ENCODE data around the gene ATP6V0C. TPM values are rescaled to one million over a fixed set of nuclear protein-coding genes. Genes with fewer than 3 reads are reported as not detected.

ATP6V0C gene
- 100 to 1,000 TPM in 1 of 3 donors, 10 to 100 TPM in 2; 70.9 to 116 (median 90.8) TPM for polyA plus RNA-seq

DNA sequence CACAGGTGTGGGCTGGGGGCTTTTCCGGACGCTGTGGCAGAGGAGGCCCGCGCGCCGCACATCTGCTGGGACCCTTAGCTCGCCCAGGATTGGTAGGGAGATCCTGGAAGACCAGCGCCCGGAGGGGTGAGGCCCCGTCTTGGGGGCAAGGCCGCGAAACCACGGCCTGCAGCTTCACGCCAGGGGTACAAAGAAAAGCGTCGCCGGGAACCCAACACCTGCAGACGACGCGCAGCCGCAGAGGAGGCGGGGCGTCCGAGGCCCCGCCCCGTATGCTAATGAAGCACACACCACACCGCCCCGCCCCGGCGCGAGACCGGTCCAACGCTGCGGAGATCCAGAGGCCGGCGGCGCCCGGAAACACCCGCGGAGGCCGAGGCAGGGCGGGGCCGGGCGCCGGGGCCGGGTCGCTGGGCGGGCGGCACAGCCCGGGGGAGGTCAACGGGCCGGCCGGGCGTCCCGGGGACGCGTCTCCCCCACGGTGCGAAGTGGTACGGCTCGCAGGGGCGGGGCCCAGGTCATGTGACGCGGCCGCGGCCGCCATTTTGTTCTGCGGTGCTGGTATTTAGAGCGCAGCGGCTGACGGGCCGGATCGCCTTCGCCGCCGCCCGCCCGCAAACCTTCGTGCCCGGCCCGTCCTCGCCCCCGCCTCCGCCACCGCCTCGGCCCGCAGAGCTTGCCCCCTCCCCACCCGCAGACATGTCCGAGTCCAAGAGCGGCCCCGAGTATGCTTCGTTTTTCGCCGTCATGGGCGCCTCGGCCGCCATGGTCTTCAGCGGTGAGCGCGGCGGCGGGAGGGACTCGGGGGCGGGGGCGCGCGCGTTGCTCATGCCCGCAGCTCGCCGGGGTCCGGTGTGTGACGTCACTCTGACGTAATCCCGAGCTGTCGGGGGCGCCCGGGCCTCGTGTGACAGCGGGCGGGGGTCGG is at the start of gene ATP6V0C:
Gene ATP6V0C (plus strand): TSS at position 548 of the 928 bp plus-strand sequence. CDS start 152 bp downstream, at position 700.
- Mint-ChIP-seq H3K4me1 (peaks cover 65% of the 10 kb centered on the region in 2 donors), H3K9me3 (no peaks in the 10 kb centered on the region), H3K27ac (peak within 1 kb of the TSS; percentile 87 to 97 (median 96)), H3K36me3 (peaks cover 0 to 6% (median 0%) of the 10 kb centered on the region in 3 donors), H3K4me3 (peak within 1 kb of the TSS; percentile 89 to 94 (median 93)), H3K27me3 (ENCODE audit: low read depth in 3 of 3) (peaks cover 26 to 42% (median 28%) of the 10 kb centered on the region in 3 donors)
- peak; percentile 93 to 97 (median 96) for DNase-seq

DNA sequence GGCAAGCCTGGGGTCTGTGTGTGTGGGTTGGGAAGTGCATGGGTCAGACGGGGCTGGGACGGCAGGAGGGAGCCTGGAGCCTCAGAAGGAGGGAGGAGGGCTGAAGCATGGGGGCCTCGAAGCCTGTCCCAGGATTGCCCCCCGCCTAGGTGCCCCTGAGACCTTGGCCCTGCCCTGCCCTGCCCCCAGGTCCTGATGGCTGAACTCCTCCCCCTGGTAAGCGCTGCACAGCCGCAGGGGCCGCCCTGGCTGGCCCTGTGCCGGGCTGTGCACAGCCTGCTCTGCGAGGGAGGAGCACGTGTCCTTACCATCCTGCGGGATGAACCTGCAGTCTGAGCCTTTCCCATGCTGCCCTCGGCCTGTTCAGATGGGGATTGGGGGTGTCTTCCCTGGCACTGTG is 49.4 kb upstream of the ATP6V0C start:
- no peaks in the 10 kb centered on the region for H3K9me3 Mint-ChIP-seq
- no peak overlapping the region for H3K27ac Mint-ChIP-seq
- no peak overlapping the region for H3K4me3 Mint-ChIP-seq
- no peak for DNase-seq
- no peaks in the 10 kb centered on the region for H3K36me3 Mint-ChIP-seq
- peaks cover 5 to 9% of the 10 kb centered on the region in 2 donors for H3K4me1 Mint-ChIP-seq
- peaks cover 0 to 13% (median 3%) of the 10 kb centered on the region in 3 donors for H3K27me3 Mint-ChIP-seq (ENCODE audit: low read depth in 3 of 3)

DNA sequence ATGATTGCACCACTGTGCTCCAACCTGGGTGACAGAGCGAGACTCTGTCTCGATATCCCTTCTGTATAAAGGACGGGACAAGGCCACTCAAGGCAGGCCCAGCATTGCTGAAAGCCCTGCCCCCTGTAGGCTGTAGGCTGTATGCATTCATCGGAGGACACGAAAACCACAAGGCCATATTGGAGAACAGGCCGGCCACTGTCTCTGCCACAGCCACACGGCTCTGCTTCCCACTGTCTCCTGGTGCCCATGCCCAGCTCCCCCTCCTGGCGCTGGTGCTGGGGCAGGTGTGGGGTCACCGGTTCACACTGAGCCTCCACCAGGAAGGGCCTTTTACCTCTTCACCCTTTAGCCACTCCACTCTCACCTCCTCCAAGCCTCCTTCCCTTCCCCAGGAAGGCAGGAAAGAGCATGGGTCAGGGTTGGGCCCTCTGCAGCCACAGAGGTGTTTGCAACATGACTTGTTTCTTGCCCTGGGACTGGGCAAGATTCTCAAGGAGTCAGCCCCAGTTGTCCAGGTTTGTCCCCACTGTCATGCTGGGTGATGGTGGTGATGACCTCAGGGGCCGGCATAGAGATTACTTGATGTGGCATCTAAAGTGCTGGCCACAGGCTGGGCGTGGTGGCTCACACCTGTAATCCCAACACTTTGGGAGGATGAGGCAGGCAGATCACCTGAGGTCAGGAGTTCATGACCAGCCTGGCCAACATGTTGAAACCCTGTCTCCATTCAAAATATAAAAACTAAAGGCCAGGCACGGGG is 47.9 kb upstream of the ATP6V0C start:
- no peak overlapping the region for H3K4me3 Mint-ChIP-seq
- H3K9me3 Mint-ChIP-seq, result no peaks in the 10 kb centered on the region
- H3K27me3 Mint-ChIP-seq (ENCODE audit: low read depth in 3 of 3), result peaks cover 8 to 19% (median 10%) of the 10 kb centered on the region in 3 donors
- no peak overlapping the region for H3K27ac Mint-ChIP-seq
- no peaks in the 10 kb centered on the region for H3K36me3 Mint-ChIP-seq
- no peak for DNase-seq
- peaks cover 0 to 5% of the 10 kb centered on the region in 2 donors for H3K4me1 Mint-ChIP-seq

DNA sequence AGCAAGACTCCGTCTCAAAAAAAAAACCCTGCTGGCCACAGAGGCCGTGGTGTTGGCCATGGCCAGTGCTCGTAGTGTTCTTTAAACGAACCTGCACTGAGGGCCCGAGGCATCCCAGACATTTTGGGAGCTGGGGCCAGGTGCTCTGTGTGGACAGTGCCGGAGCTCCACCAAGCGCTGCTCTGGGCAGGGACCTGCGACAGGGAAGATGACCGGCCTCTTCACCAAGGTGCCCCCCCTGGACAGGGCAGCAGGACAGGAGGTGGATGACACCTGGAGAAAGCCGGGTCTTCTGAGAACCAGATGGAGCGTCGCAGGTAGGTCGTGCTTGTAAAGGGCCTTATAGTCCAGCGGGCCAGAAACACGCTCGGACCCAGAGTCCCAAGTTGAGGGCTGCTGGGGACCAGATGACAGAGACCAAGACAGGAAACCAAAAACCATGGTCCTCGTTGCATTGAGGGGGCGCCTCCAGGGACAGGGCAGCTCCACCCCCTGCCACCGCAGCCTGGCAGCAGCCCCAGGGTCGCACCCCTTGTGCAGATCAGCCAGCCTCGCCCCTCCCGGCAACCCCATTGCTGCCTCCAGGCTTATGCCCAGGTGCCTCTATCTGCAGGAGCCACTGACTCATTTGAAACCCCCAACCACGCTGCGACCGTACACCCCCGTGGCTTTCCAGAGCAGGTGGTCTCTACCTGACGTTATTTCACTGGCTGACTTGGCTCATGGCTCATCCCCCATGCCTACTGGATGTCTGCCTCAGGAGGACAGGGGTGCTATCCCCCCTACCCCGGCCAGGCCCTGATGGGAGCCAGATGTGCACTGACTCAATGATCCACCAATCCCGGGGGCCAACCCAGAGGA is 46.9 kb upstream of the ATP6V0C start:
- H3K4me3 Mint-ChIP-seq, result peak overlapping the region in 3 of 5 donors; percentile 7 to 44 (median 42)
- H3K4me1 Mint-ChIP-seq, result peaks cover 0 to 5% of the 10 kb centered on the region in 2 donors
- no peaks in the 10 kb centered on the region for H3K9me3 Mint-ChIP-seq
- H3K27me3 Mint-ChIP-seq (ENCODE audit: low read depth in 3 of 3), result peaks cover 8 to 19% (median 10%) of the 10 kb centered on the region in 3 donors
- H3K27ac Mint-ChIP-seq, result no peak overlapping the region
- H3K36me3 Mint-ChIP-seq, result no peaks in the 10 kb centered on the region
- no peak for DNase-seq

DNA sequence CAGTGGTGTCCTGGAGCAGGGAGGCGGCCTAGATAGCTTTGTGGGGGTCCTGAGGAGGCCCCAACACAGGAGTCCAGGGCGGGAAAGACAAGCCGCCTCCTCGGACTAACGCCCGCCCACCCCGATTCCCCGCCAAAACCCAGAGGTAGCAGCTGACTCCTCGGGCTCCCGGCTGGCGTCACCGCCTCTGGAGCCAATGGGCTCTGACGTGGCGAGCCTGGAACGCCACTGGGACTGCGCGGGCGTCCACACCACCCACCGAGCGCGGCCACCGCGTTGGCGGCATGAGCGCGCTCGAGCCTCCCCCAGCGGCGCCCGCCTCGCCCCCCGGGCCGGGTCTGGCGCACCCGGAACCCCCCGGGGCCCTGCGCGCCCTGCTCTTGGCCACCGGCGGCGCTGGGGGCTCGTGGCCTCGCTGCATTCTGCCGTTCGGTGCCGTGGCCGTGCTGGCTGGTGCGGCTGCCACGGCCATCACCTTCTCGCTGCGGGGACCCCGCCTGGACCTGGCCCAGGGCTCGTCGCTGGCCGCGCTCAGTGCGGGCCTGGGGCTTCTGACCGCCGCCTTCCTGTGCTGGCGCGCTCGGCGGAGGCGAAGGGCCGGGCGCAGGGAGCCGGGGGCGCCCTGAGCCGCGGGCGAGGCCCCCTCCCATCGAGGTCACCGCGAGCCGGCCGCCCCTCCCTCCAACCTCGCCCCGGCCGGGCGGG is 46.1 kb upstream of the ATP6V0C start:
- no peak overlapping the region for H3K27ac Mint-ChIP-seq

DNA sequence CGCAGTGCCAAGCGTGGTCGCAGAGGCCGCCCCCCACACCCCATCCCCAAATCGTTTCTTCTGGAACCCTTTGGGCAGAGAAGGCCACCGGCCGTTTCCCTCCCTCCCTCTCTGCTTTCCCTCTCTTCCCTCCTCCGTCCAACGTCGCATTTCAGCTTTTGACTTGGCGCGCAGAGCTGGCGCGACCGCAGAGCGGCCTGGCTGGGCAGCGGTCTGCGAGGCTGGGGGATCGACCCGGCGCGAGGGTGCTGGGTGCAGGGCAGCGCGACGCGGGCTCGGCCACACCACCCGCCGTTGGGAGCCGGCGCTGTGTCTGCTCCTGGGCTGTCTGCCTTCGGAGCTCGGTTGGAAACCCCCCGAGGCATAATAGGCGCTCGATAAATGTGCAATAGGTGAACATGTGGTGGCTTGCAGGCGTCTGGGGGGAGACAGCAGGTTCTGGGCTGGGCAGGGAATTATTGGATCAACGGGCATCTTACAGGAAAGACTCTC is 45.5 kb upstream of the ATP6V0C start:
- Mint-ChIP-seq H3K9me3 (no peaks in the 10 kb centered on the region), H3K4me1 (peaks cover 0 to 7% of the 10 kb centered on the region in 2 donors), H3K36me3 (no peaks in the 10 kb centered on the region), H3K27ac (no peak overlapping the region), H3K27me3 (ENCODE audit: low read depth in 3 of 3) (peaks cover 8 to 19% (median 10%) of the 10 kb centered on the region in 3 donors), H3K4me3 (peak overlapping the region in 1 of 5 donors; percentile 48)
- DNase-seq, result no peak

More for the DNA sequence above, 46.1 kb upstream of the ATP6V0C start:
- H3K4me3 Mint-ChIP-seq, result peak overlapping the region in 2 of 5 donors; percentile 7 to 42
- no peaks in the 10 kb centered on the region for H3K9me3 Mint-ChIP-seq
- DNase-seq, result no peak
- peaks cover 8 to 19% (median 10%) of the 10 kb centered on the region in 3 donors for H3K27me3 Mint-ChIP-seq (ENCODE audit: low read depth in 3 of 3)
- no peaks in the 10 kb centered on the region for H3K36me3 Mint-ChIP-seq
- peaks cover 0 to 5% of the 10 kb centered on the region in 2 donors for H3K4me1 Mint-ChIP-seq

DNA sequence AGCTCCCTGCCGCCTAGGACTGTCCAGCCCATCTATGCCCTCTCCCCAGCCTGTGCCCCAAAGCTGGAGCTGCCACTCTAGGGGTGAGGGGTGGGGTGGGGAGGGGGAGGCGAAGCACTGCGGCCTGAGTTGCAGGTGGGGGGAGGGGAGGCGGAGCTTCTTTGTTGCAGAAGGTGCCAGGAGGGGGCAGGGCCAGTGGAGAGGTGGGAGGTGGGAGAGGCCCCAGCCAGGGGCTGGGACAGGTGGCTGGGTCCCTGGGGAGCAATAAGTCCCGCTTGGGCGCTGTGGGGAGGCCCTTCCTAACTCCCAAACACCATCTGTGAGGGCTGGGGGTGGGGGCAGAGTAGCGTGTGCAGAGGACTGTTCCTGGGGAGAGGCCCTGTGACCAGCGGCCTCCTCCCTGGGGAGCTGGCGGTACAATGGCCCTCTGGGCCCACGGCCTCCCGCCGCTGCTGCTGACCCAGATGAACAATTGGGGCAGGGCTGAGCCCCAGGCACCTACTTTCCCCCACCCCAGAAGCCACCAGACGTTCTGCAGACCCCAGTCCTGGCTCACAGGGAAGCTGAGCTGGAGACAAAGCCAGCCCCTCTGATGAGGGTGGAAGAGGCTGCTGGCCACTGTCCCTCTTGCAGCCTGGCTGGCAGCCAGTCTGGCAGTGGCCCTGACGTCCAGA is 44.9 kb upstream of the ATP6V0C start:
- no peak for DNase-seq
- Mint-ChIP-seq H3K27me3 (ENCODE audit: low read depth in 3 of 3) (peaks cover 8 to 21% (median 12%) of the 10 kb centered on the region in 3 donors), H3K27ac (no peak overlapping the region), H3K36me3 (no peaks in the 10 kb centered on the region), H3K4me1 (peaks cover 0 to 7% of the 10 kb centered on the region in 2 donors), H3K4me3 (no peak overlapping the region), H3K9me3 (no peaks in the 10 kb centered on the region)

DNA sequence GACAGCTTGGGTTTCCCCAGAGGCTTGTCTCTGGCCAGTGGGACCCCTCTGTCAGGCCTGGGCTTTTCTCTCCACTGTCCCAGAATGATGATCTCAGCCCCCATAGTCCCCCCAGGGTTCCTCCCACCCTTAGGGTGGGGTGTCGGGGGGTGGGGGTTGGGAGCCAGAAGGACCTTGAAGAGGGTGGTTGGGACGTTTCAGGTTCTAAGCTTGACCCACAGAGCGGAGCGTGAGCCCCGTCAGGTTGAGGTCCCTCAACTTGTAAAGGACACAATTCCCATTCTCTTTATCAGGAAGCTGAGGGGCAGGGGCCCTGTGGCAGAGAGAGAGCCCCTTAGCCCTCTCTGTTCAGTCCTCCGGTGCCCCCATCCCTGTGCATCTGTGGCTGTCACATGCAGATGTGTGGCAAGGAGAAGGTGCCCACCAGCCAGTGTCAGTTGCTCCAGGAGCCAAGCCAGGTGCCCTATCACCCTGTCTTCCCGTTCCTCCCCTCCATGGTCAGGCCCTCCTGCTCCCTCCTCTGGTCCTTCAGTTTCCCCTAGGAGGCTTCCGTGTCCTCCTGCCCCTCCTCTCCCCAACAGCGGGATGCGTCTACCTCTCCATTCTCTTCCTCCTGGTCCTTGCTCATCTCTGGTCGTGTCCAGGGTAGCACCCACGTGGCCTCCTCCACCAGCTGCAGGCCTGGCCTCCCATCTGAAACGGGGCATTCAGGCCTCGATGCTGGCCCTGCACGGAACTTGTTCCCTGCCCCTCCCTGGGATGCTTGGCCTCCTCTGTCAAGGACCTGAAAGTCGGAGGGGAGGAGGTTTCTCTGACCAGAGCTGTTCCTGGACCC is 44.1 kb upstream of the ATP6V0C start:
- Mint-ChIP-seq H3K9me3 (no peaks in the 10 kb centered on the region), H3K4me3 (peak overlapping the region in 1 of 5 donors; percentile 23), H3K4me1 (peaks cover 0 to 7% of the 10 kb centered on the region in 2 donors), H3K27ac (no peak overlapping the region), H3K36me3 (no peaks in the 10 kb centered on the region), H3K27me3 (ENCODE audit: low read depth in 3 of 3) (peaks cover 8 to 21% (median 12%) of the 10 kb centered on the region in 3 donors)
- DNase-seq, result no peak

DNA sequence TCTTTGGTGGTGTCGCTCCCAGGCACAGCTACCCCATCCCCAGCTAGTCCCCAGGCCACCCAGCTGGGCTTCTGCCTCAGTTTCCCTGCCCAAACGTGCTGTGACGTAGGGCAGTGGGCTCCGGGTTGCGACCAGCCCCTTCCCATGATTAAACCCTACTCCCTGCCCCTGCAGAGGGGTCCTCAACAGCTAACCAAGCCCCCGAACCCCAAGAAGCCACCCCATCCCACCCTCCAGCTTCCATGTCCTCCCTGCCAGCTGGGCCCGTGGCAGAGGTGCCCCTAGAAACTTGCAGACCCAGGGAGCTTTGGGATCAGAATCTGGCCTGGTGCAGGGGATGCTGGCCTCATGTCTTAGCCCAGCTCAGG is 43.5 kb upstream of the ATP6V0C start:
- DNase-seq, result no peak
- Mint-ChIP-seq H3K36me3 (no peaks in the 10 kb centered on the region), H3K27ac (no peak overlapping the region), H3K4me3 (peak overlapping the region in 1 of 5 donors; percentile 15), H3K27me3 (ENCODE audit: low read depth in 3 of 3) (peaks cover 8 to 21% (median 12%) of the 10 kb centered on the region in 3 donors), H3K4me1 (peaks cover 0 to 7% of the 10 kb centered on the region in 2 donors), H3K9me3 (no peaks in the 10 kb centered on the region)

DNA sequence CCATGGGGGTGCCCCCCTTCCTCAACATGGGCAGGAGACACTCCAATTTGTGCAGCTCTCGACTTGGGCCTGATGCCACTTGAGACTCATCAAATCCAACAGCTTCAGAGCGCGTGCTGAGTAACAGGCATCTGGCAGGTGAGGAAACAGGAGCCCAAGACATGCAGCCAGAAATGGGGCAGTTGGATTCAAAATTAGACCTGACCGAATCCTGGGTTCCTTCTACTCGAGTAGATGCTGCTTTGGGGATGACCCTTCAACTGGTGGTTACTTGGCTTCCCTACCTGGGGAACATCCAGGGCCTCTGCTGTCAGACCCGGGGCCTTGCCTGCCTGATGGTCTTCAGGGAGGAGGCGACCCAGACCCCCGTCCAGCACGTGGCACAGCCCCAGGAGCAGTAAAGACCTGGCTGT is 43.1 kb upstream of the ATP6V0C start:
- no peaks in the 10 kb centered on the region for H3K36me3 Mint-ChIP-seq
- H3K9me3 Mint-ChIP-seq, result no peaks in the 10 kb centered on the region
- peak overlapping the region in 1 of 5 donors; percentile 15 for H3K4me3 Mint-ChIP-seq
- H3K27ac Mint-ChIP-seq, result no peak overlapping the region
- peaks cover 0 to 7% of the 10 kb centered on the region in 2 donors for H3K4me1 Mint-ChIP-seq
- H3K27me3 Mint-ChIP-seq (ENCODE audit: low read depth in 3 of 3), result peaks cover 8 to 19% (median 12%) of the 10 kb centered on the region in 3 donors
- no peak for DNase-seq

DNA sequence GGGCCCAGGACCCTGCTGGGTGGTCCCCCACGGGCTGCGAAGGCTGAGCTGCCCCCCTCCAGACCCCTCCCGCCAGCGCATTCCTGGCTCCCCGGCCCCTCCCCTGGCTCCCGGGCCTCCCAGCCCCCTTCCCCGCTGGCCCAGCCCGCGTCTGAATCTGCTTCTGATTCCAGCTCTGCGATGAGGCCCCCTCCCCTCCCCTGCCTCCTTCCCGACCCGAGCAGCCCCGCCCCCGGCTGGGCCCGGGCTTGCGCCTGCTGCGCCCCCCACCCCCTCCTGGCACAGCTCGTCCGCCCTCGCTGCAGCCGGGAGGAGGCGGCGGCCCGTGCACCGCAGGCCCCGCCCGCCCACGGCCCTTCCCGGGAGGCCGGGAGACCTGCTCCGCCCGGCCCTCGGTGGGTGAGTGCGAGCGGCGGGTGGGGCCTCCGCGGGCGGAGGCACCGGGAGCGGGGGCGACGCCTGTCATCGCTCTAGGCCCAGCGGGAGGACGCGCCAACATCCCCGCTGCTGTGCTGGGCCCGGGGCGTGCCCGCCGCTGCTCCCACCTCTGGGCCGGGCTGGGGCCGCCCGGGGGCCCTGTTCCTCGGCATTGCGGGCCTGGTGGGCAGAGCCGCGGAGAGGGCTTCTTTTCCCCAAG is 42.6 kb upstream of the ATP6V0C start, which contains the start of gene NTN3:
Gene NTN3 (plus strand): TSS at position 282 of the 637 bp plus-strand sequence. CDS start 405 bp downstream, outside the sequence.
- H3K4me1 Mint-ChIP-seq, result peaks cover 2 to 10% of the 10 kb centered on the region in 2 donors
- no peaks in the 10 kb centered on the region for H3K9me3 Mint-ChIP-seq
- peak within 1 kb of the TSS in 1 of 5 donors; percentile 15 for H3K4me3 Mint-ChIP-seq
- H3K27me3 Mint-ChIP-seq (ENCODE audit: low read depth in 3 of 3), result peaks cover 8 to 23% (median 12%) of the 10 kb centered on the region in 3 donors
- no peak within 1 kb of the TSS for H3K27ac Mint-ChIP-seq
- H3K36me3 Mint-ChIP-seq, result no peaks in the 10 kb centered on the region
- no peak for DNase-seq

All from immature natural killer cell (primary cell).